Activated T-helper 2 cell treated with anti-CD3 and anti-CD28 coated beads, Interferon-gamma antibody, Interleukin-2, Interleukin-4, amounts not matched to agents 10 μg/mL and 5 μg/mL and 100 μg/mL, durations not matched to agents 14 hours and 24 hours and 36 hours (primary cell): ENCODE measurements around the gene WDR37. TPM values are rescaled to one million over a fixed set of nuclear protein-coding genes. Genes with fewer than 3 reads are reported as not detected.

Experiments
- DNase-seq: peaks from one replicate; pipeline ENCODE4 v3.0.0; 2021; ENCODE audit warnings: low spot score
- H3K27ac Mint-ChIP-seq: one replicate; pipeline ENCODE4 v1.8.0; 2021; ENCODE audit warnings: mixed read lengths
- H3K27me3 Mint-ChIP-seq: one replicate; pipeline ENCODE4 v1.8.0; 2021; ENCODE audit warnings: low read depth, mixed read lengths
- H3K36me3 Mint-ChIP-seq: one replicate; pipeline ENCODE4 v1.8.0; 2021; ENCODE audit warnings: low read depth, mixed read lengths
- H3K4me1 Mint-ChIP-seq: one replicate; pipeline ENCODE4 v1.8.0; 2021; ENCODE audit warnings: low read depth, mixed read lengths
- H3K4me3 Mint-ChIP-seq: one replicate; pipeline ENCODE4 v1.8.0; 2021; ENCODE audit warnings: low read depth, mild to moderate bottlenecking, moderate library complexity, mixed read lengths
- H3K9me3 Mint-ChIP-seq: one replicate; pipeline ENCODE4 v1.8.0; 2021; ENCODE audit warnings: mixed read lengths
- intact Hi-C: fragments of 100-400 bp; cut with micrococcal nuclease; formaldehyde crosslinking; loops from one replicate; pipeline ENCODE4 v1.15.1; 2023
- total RNA-seq: library from RNA; stranded (reverse); gene quantifications from 2 replicates; pipeline ENCODE4 v1.2.3, GENCODE V29; 2022

Gene WDR37
- total RNA-seq, 1 donor from 2014 or later, result 18.9 TPM

GRCh38 chr10:1168763-1169162, 112.6 kb downstream of the WDR37 start:
- intact Hi-C loops, result no loop called here
- Mint-ChIP-seq H3K36me3 (no peaks in the 10 kb centered on the region), H3K27ac (no peak overlapping the region), H3K9me3 (no peaks in the 10 kb centered on the region), H3K4me1 (no peaks in the 10 kb centered on the region), H3K27me3 (no peaks in the 10 kb centered on the region), H3K4me3 (no peak overlapping the region)
- DNase-seq, result no peak

GRCh38 chr10:1169186-1169885, 113.2 kb downstream of the WDR37 start:
- Mint-ChIP-seq H3K27me3 (no peaks in the 10 kb centered on the region), H3K4me3 (no peak overlapping the region), H3K36me3 (no peaks in the 10 kb centered on the region), H3K4me1 (no peaks in the 10 kb centered on the region), H3K9me3 (no peaks in the 10 kb centered on the region), H3K27ac (no peak overlapping the region)
- DNase-seq, result no peak
- intact Hi-C loops, result no loop called here

- Mint-ChIP-seq H3K4me3 (no peak overlapping the region), H3K4me1 (no peaks in the 10 kb centered on the region), H3K27me3 (no peaks in the 10 kb centered on the region), H3K9me3 (no peaks in the 10 kb centered on the region), H3K36me3 (no peaks in the 10 kb centered on the region), H3K27ac (no peak overlapping the region)
- DNase-seq, result no peak
- intact Hi-C loops, result no loop called here
These were observed 114.0 kb downstream of the WDR37 start for GRCh38 chr10:1169981-1170866.

- H3K27me3 Mint-ChIP-seq, result no peaks in the 10 kb centered on the region
- H3K27ac Mint-ChIP-seq, result no peak overlapping the region
- no peaks in the 10 kb centered on the region for H3K9me3 Mint-ChIP-seq
- intact Hi-C loops, result no loop called here
- H3K36me3 Mint-ChIP-seq, result no peaks in the 10 kb centered on the region
- no peaks in the 10 kb centered on the region for H3K4me1 Mint-ChIP-seq
- DNase-seq, result no peak
- no peak overlapping the region for H3K4me3 Mint-ChIP-seq
These were observed 114.6 kb downstream of the WDR37 start for GRCh38 chr10:1170867-1171180.

DNA sequence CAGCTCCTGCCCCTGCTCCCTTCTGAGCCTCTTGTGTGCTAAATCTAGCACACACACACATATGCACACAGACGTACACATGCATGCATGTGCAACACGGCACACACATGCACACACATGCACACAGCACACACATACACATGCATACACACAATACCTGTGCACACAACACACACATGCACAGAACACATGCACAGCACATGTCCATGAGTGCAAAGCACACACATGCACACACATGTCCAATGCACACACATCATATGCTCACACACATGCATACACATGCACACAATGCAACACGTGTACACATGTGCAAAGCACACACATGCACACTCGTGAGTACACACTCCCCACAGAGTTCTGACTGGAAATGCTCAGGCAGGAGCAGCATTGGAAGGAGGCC, 115.0 kb downstream of the WDR37 start:
- Mint-ChIP-seq H3K4me3 (no peak overlapping the region), H3K36me3 (no peaks in the 10 kb centered on the region), H3K27ac (no peak overlapping the region), H3K9me3 (no peaks in the 10 kb centered on the region), H3K4me1 (no peaks in the 10 kb centered on the region), H3K27me3 (no peaks in the 10 kb centered on the region)
- no peak for DNase-seq
- intact Hi-C loops, result no loop called here

GRCh38 chr10:1171586-1171985, 115.4 kb downstream of the WDR37 start:
- Mint-ChIP-seq H3K27ac (no peak overlapping the region), H3K9me3 (no peaks in the 10 kb centered on the region), H3K27me3 (no peaks in the 10 kb centered on the region), H3K4me1 (no peaks in the 10 kb centered on the region), H3K36me3 (no peaks in the 10 kb centered on the region), H3K4me3 (no peak overlapping the region)
- DNase-seq, result no peak
- intact Hi-C loops, result no loop called here

GRCh38 chr10:1172256-1172984, 116.2 kb downstream of the WDR37 start:
- no peaks in the 10 kb centered on the region for H3K9me3 Mint-ChIP-seq
- DNase-seq, result no peak
- no peaks in the 10 kb centered on the region for H3K4me1 Mint-ChIP-seq
- H3K36me3 Mint-ChIP-seq, result no peaks in the 10 kb centered on the region
- no peak overlapping the region for H3K27ac Mint-ChIP-seq
- intact Hi-C loops, result no loop called here
- no peak overlapping the region for H3K4me3 Mint-ChIP-seq
- no peaks in the 10 kb centered on the region for H3K27me3 Mint-ChIP-seq

- Mint-ChIP-seq H3K27me3 (no peaks in the 10 kb centered on the region), H3K27ac (no peak overlapping the region)
These were observed 116.9 kb downstream of the WDR37 start for GRCh38 chr10:1173091-1173490.

GRCh38 chr10:1174022-1174421, 117.8 kb downstream of the WDR37 start:
- intact Hi-C loops, result no loop called here
- H3K4me1 Mint-ChIP-seq, result no peaks in the 10 kb centered on the region
- no peak overlapping the region for H3K27ac Mint-ChIP-seq
- no peak for DNase-seq
- H3K9me3 Mint-ChIP-seq, result no peaks in the 10 kb centered on the region
- H3K36me3 Mint-ChIP-seq, result no peaks in the 10 kb centered on the region
- no peak overlapping the region for H3K4me3 Mint-ChIP-seq
- no peaks in the 10 kb centered on the region for H3K27me3 Mint-ChIP-seq

More at GRCh38 chr10:1173091-1173490, 116.9 kb downstream of the WDR37 start:
- intact Hi-C loops, result no loop called here
- Mint-ChIP-seq H3K36me3 (no peaks in the 10 kb centered on the region), H3K4me3 (no peak overlapping the region), H3K4me1 (no peaks in the 10 kb centered on the region), H3K9me3 (no peaks in the 10 kb centered on the region)
- DNase-seq, result no peak

DNA sequence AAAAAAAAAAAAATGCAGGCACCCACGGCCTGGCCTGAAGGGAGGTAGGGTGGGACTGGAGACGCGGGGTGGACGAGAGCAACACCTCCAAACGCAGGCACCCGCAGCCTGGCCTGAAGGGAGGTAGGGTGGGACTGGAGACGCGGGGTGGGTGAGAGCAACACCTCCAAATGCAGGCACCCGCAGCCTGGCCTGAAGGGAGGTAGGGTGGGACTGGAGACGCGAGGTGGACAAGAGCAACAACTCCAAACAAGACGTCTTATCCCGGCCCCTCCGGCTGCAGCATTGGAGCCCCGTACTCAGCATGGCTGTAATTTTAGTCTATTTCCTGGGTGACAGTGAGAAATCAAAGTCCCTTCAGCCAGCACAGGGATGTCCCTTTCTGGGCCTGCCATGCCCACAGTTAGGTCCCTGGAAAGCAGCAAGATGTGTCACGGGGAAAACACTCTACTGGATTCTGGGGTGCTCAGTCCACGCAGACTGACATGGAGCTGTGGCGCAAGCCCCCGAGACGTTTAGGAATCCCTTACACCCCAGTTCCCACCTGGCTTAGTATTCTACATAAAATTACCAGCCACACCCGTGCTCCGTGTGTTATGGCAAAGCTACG, 119.9 kb downstream of the WDR37 start:
- H3K4me3 Mint-ChIP-seq, result no peak overlapping the region
- no peak overlapping the region for H3K27ac Mint-ChIP-seq
- no peaks in the 10 kb centered on the region for H3K4me1 Mint-ChIP-seq
- intact Hi-C loops, result no loop called here
- no peaks in the 10 kb centered on the region for H3K36me3 Mint-ChIP-seq
- H3K27me3 Mint-ChIP-seq, result no peaks in the 10 kb centered on the region
- no peak for DNase-seq
- H3K9me3 Mint-ChIP-seq, result no peaks in the 10 kb centered on the region

GRCh38 chr10:1177936-1178335, 121.8 kb downstream of the WDR37 start:
- no peaks in the 10 kb centered on the region for H3K9me3 Mint-ChIP-seq
- H3K36me3 Mint-ChIP-seq, result no peaks in the 10 kb centered on the region
- H3K4me3 Mint-ChIP-seq, result no peak overlapping the region
- no peaks in the 10 kb centered on the region for H3K4me1 Mint-ChIP-seq
- DNase-seq, result no peak
- intact Hi-C loops, result no loop called here
- no peak overlapping the region for H3K27ac Mint-ChIP-seq
- H3K27me3 Mint-ChIP-seq, result no peaks in the 10 kb centered on the region

DNA sequence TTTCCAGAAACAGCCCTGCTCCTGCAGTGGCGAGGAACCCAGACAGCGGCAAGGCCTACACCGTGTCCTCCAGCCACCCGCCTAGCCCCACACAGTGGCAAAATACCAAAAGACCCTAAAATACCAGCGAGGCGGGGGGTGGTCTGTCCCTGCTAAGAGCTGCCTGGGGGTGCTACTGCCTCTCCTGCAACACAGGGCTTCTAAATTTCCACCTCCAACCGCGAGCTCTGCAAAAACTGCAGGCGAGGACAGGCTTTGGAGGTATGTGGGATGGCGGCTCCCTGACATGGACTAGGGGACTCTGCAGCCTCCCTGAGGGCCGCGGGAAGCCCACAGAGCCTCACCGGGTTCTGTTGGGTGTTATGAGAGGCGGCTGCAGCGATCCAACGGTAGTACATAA, 122.3 kb downstream of the WDR37 start:
- H3K4me1 Mint-ChIP-seq, result no peaks in the 10 kb centered on the region
- H3K9me3 Mint-ChIP-seq, result no peaks in the 10 kb centered on the region
- H3K4me3 Mint-ChIP-seq, result no peak overlapping the region
- no peaks in the 10 kb centered on the region for H3K27me3 Mint-ChIP-seq
- H3K27ac Mint-ChIP-seq, result no peak overlapping the region
- H3K36me3 Mint-ChIP-seq, result no peaks in the 10 kb centered on the region
- intact Hi-C loops, result no loop called here
- DNase-seq, result no peak
